HCT116 (cell line): ENCODE data around the gene GFER. TPM values are rescaled to one million over a fixed set of nuclear protein-coding genes. Genes with fewer than 3 reads are reported as not detected.

Experiments
- ATAC-seq: fragments of 200-7000 bp; cut with Tn5 transposase; 2 replicates; pipeline ENCODE4 v1.9.1; 2020; ENCODE audit warnings: mild to moderate bottlenecking, moderate library complexity
- BruUV-seq: library from RNA; stranded (reverse); fragments of 400-500 nt; replicated peaks from 2 replicates; lab custom pipeline; 2021; lab: Mats Ljungman, UMichigan
- CTCF ChIA-PET: fragments of 300-600 bp; sonication (Branson Sonifier 250); formaldehyde crosslinking; loops from one replicate; lab custom pipeline; 2021; ENCODE audit warnings: antibody characterized with exemption; lab: Charles Lee
- POLR2A ChIA-PET: fragments of 300-600, 350-600 bp; sonication (Branson Sonifier 250); formaldehyde crosslinking; loops from one replicate; lab custom pipeline; 2021; ENCODE audit warnings: antibody characterized with exemption; lab: Charles Lee
- RAD21 ChIA-PET, 2 experiments: fragments of 300-600 bp; sonication (Branson Sonifier 250); formaldehyde crosslinking; loops; one replicate each; lab custom pipeline; 2023; ENCODE audit warnings: low total read pairs in 2 of 2; ENCODE audit not compliant: uncharacterized antibody in 2 of 2, unreplicated experiment in 2 of 2, low non-redundant PET in 1 of 2; lab: Charles Lee
- DNase-seq: peaks from one replicate; pipeline ENCODE4 v3.0.0-alpha.2; 2010; ENCODE audit warnings: low read depth, low spot score
- H2AFZ ChIP-seq: fragments of 200-600 bp; shearing (Covaris generic), sonication (generic); 2 replicates; pipeline ENCODE4 v1.6.1; 2017; ENCODE audit warnings: low read depth, mixed run types, mixed read lengths, antibody characterized with exemption, low read length; ENCODE audit not compliant: poor library complexity, severe bottlenecking
- H3K27ac ChIP-seq: 2 replicates; pipeline ENCODE4 v1.5.1; 2012; ENCODE audit warnings: low read depth, low read length
- H3K27me3 ChIP-seq: fragments of 200-600 bp; sonication (generic); 2 replicates; pipeline ENCODE4 v1.6.1; 2016; ENCODE audit warnings: mixed run types, low read length, mixed read lengths; ENCODE audit not compliant: insufficient read depth
- H3K36me3 ChIP-seq, 2 experiments: fragments of 200-500 bp in 1 of 2; fragments of 200-600 bp in 1 of 2; sonication (Bioruptor generic) in 1 of 2; sonication (generic) in 1 of 2; 2 replicates each; pipeline versions ENCODE4 v1.5.1 to v1.6.1; 2014 to 2016; ENCODE audit warnings: low read length in 2 of 2, inconsistent platforms in 1 of 2, mixed read lengths in 1 of 2, mixed run types in 1 of 2; ENCODE audit not compliant: insufficient read depth in 2 of 2, control insufficient read depth in 1 of 2
- H3K4me1 ChIP-seq, 2 experiments: fragments of 200-600 bp in 1 of 2; sonication (generic) in 1 of 2; 2 replicates each; pipeline versions ENCODE4 v1.5.1 to v1.6.1; 2012 to 2017; ENCODE audit warnings: low read length in 2 of 2, inconsistent platforms in 1 of 2, mild to moderate bottlenecking in 1 of 2, mixed read lengths in 1 of 2, mixed run types in 1 of 2, moderate library complexity in 1 of 2; ENCODE audit not compliant: insufficient read depth in 2 of 2, control insufficient read depth in 1 of 2
- H3K4me2 ChIP-seq: fragments of 200-600 bp; sonication (generic); 2 replicates; pipeline ENCODE4 v1.6.1; 2017; ENCODE audit warnings: mixed run types, low read length, mixed read lengths
- H3K4me3 ChIP-seq, 2 experiments: fragments of 200-600 bp in 1 of 2; sonication (generic) in 1 of 2; replicated peaks in 1 of 2; 2 replicates each; pipeline ENCODE4 v1.5.1; 2011 to 2016; ENCODE audit warnings: low read length in 2 of 2, control low read depth in 1 of 2, low read depth in 1 of 2, mild to moderate bottlenecking in 1 of 2, mixed read lengths in 1 of 2, mixed run types in 1 of 2
- H3K79me2 ChIP-seq: fragments of 200-600 bp; sonication (generic); 2 replicates; pipeline ENCODE4 v1.6.1; 2017; ENCODE audit warnings: mild to moderate bottlenecking, mixed run types, low read length, moderate library complexity, mixed read lengths; ENCODE audit not compliant: insufficient read depth
- H3K9ac ChIP-seq: fragments of 200-600 bp; sonication (generic); 2 replicates; pipeline ENCODE4 v1.6.1; 2016; ENCODE audit warnings: low read length, mixed read lengths
- H3K9me2 ChIP-seq: fragments of 200-600 bp; sonication (generic), shearing (Covaris generic); 2 replicates; pipeline ENCODE4 v1.6.1; 2017; ENCODE audit warnings: mixed run types, mild to moderate bottlenecking, moderate library complexity; ENCODE audit not compliant: insufficient read depth
- H3K9me3 ChIP-seq, 2 experiments: fragments of 200-500 bp in 1 of 2; fragments of 200-600 bp in 1 of 2; sonication (Bioruptor generic) in 1 of 2; sonication (generic) in 1 of 2; 2 replicates each; pipeline ENCODE4 v1.6.1; 2014 to 2017; ENCODE audit warnings: low read length in 2 of 2, mixed read lengths in 2 of 2, inconsistent platforms in 1 of 2, low read depth in 1 of 2, mild to moderate bottlenecking in 1 of 2, mixed run types in 1 of 2, moderate library complexity in 1 of 2; ENCODE audit not compliant: control insufficient read depth in 1 of 2, insufficient read depth in 1 of 2
- H4K20me1 ChIP-seq: fragments of 200-600 bp; sonication (generic), shearing (Covaris generic); 2 replicates; pipeline ENCODE4 v1.6.1; 2017; ENCODE audit warnings: mixed run types, mild to moderate bottlenecking, moderate library complexity; ENCODE audit not compliant: insufficient read depth
- ATF3 ChIP-seq: IDR thresholded peaks from 2 replicates; pipeline ENCODE4 v1.6.1; 2012
- CBX3 ChIP-seq: IDR thresholded peaks from 2 replicates; pipeline ENCODE4 v1.6.1; 2012; ENCODE audit warnings: low read depth
- CTCF ChIP-seq, 3 experiments: fragments of 200-600 bp in 1 of 3; sonication (generic) in 1 of 3; IDR thresholded peaks in 2 of 3; conservative IDR thresholded peaks in 1 of 3; 2 replicates each; pipeline ENCODE4 v1.5.1; 2012 to 2017; ENCODE audit warnings: low read depth in 2 of 3, low read length in 2 of 3, antibody characterized with exemption in 1 of 3, borderline replicate concordance in 1 of 3, control low read depth in 1 of 3, mild to moderate bottlenecking in 1 of 3, mixed read lengths in 1 of 3, mixed run types in 1 of 3, moderate library complexity in 1 of 3; ENCODE audit not compliant: insufficient read depth in 1 of 3
- EGR1 ChIP-seq: IDR thresholded peaks from 2 replicates; pipeline ENCODE4 v1.6.1; 2012; ENCODE audit warnings: low read depth
- ELF1 ChIP-seq: IDR thresholded peaks from 2 replicates; pipeline ENCODE4 v1.6.1; 2012; ENCODE audit warnings: low read depth, borderline replicate concordance
- EZH2 ChIP-seq: fragments of 200-600 bp; sonication (generic); IDR thresholded peaks from 2 replicates; pipeline ENCODE4 v1.6.1; 2017; ENCODE audit warnings: antibody characterized with exemption, mixed run types
- FOSL1 ChIP-seq: IDR thresholded peaks from 2 replicates; pipeline ENCODE4 v1.6.1; 2012; ENCODE audit warnings: low read depth
- JUND ChIP-seq: IDR thresholded peaks from 2 replicates; pipeline ENCODE4 v1.6.1; 2012
- POLR2A ChIP-seq: IDR thresholded peaks from 2 replicates; pipeline ENCODE4 v1.7.0; 2011; ENCODE audit warnings: borderline replicate concordance; ENCODE audit not compliant: insufficient read depth, insufficient read length; ENCODE audit errors: extremely low read depth
- POLR2AphosphoS5 ChIP-seq: IDR thresholded peaks from 2 replicates; pipeline ENCODE4 v1.6.1; 2011; ENCODE audit warnings: mild to moderate bottlenecking, low read depth, low read length, moderate library complexity
- REST ChIP-seq: IDR thresholded peaks from 2 replicates; pipeline ENCODE4 v1.6.1; 2012; ENCODE audit warnings: low read depth
- SIN3A ChIP-seq: IDR thresholded peaks from 2 replicates; pipeline ENCODE4 v1.6.1; 2012; ENCODE audit warnings: low read depth
- SP1 ChIP-seq: IDR thresholded peaks from 2 replicates; pipeline ENCODE4 v1.6.1; 2012; ENCODE audit warnings: low read depth
- SRF ChIP-seq: IDR thresholded peaks from 2 replicates; pipeline ENCODE4 v1.6.1; 2012; ENCODE audit warnings: low read depth
- TCF7L2 ChIP-seq: IDR thresholded peaks from 2 replicates; pipeline ENCODE4 v1.7.0; 2011; ENCODE audit warnings: borderline replicate concordance, inconsistent platforms; ENCODE audit not compliant: insufficient read depth, insufficient read length; ENCODE audit errors: extremely low read depth
- YY1 ChIP-seq: IDR thresholded peaks from 2 replicates; pipeline ENCODE4 v1.6.1; 2011; ENCODE audit warnings: low read length, low read depth, moderate library complexity, mild to moderate bottlenecking; ENCODE audit not compliant: insufficient replicate concordance; ENCODE audit errors: extremely low read depth
- ZBTB33 ChIP-seq: IDR thresholded peaks from 2 replicates; pipeline ENCODE4 v1.6.1; 2011; ENCODE audit warnings: mild to moderate bottlenecking, low read length, moderate library complexity; ENCODE audit not compliant: insufficient replicate concordance; ENCODE audit errors: extremely low read depth
- ZFX ChIP-seq: fragments of 450-650 bp; IDR thresholded peaks from 2 replicates; pipeline ENCODE4 v1.6.1; 2017
- ZNF274 ChIP-seq: fragments of 200-500 bp; sonication (Bioruptor generic); IDR thresholded peaks from 2 replicates; pipeline ENCODE4 v1.6.1; 2014; ENCODE audit warnings: mild to moderate bottlenecking, low read depth, low read length, inconsistent platforms
- intact Hi-C: fragments of 100-400 bp; cut with micrococcal nuclease; formaldehyde crosslinking; loops from 2 replicates; pipeline ENCODE4 v1.10.0; 2022
- total RNA-seq: library from RNA; stranded (reverse); gene quantifications from one replicate; pipeline ENCODE4 v1.2.1, GENCODE V29; 2021; ENCODE audit not compliant: unreplicated experiment

The GFER gene
- total RNA-seq, 1 experiment from 2014 or later = 47.3 TPM

- Histone ChIP-seq H3K27me3 (no peaks in the 10 kb centered on the region), H3K4me3 (no peak overlapping the region), H2AFZ (no peak overlapping the region), H3K9ac (no peak overlapping the region), H3K9me2 (no peaks in the 10 kb centered on the region), H3K9me3 (no peaks in the 10 kb centered on the region), H3K79me2 (peaks cover 11% of the 10 kb centered on the region; the same call in 1 of the 2 replicates), H4K20me1 (no peaks in the 10 kb centered on the region), H3K4me2 (no peak overlapping the region), H3K36me3 (no peaks in the 10 kb centered on the region), H3K27ac (no peak overlapping the region), H3K4me1 (peaks cover 5 to 14% of the 10 kb centered on the region in 2 experiments; a peak in 3 of 4 replicates)
- DNase-seq = no peak
- TF ChIP-seq JUND (no peak), EZH2 (no peak), SIN3A (no peak), POLR2A (no peak), EGR1 (no peak), POLR2AphosphoS5 (no peak), ZNF274 (no peak), CBX3 (no peak), YY1 (no peak), REST (no peak), ELF1 (no peak), TCF7L2 (no peak), ZBTB33 (no peak), FOSL1 (no peak), SRF (no peak), ATF3 (no peak), ZFX (no peak), SP1 (no peak), CTCF (IDR thresholded peaks at IDR 0.05 in 2 of 3, conservative IDR thresholded peaks at IDR 0.05 in 1 of 3; ENCODE audit: borderline replicate concordance in 1 of 3, insufficient read depth in 1 of 3, low read depth in 2 of 3, low read length in 2 of 3) (no peak)
- ChIA-PET RAD21 (no interaction called here), CTCF (no interaction called here), POLR2A (interaction anchor here (1.4 kb wide), 1 partner anchor 123 kb away, joined by 3 read pairs; the partner anchor contains the start of gene TRAF7)
- intact Hi-C loops = no loop called here
- ATAC-seq = no peak
- no TSS peak for BruUV-seq
These were observed 48.5 kb downstream of the GFER start for GRCh38 chr16:2032285-2033056.
